SK-N-SH treated with all-trans-retinoic acid at 6 μM for 48 hours (cell line): ENCODE data around the gene TBC1D22B.

ENCODE experiments used
- ATAC-seq: fragments of 200-7000 bp; cut with Tn5 transposase; 3 replicates; pipeline ENCODE4 v1.9.1; 2020; ENCODE audit warnings: mild to moderate bottlenecking, moderate library complexity
- ARNTL ChIP-seq: fragments of 450-650 bp; formaldehyde crosslinking; IDR thresholded peaks from 2 replicates; pipeline ENCODE4 v1.5.0; 2020; ENCODE audit warnings: low read depth, mild to moderate bottlenecking, moderate library complexity, borderline replicate concordance
- BACH2 ChIP-seq: fragments of 250-450 bp; sonication (Bioruptor Pico); IDR thresholded peaks from 2 replicates; pipeline ENCODE4 v1.9.0; 2021; ENCODE audit warnings: mild to moderate bottlenecking, borderline replicate concordance
- CREB5 ChIP-seq: fragments of 250-450 bp; sonication (Bioruptor Pico); IDR thresholded peaks from 2 replicates; pipeline ENCODE4 v1.5.1; 2020; ENCODE audit warnings: low read depth, mild to moderate bottlenecking, moderate library complexity
- CSDC2 ChIP-seq: fragments of 250-450 bp; sonication (Bioruptor Pico); IDR thresholded peaks from 2 replicates; pipeline ENCODE4 v1.5.0; 2020; ENCODE audit warnings: mild to moderate bottlenecking, moderate library complexity
- ESRRG ChIP-seq: fragments of 250-450 bp; sonication (Bioruptor Pico); IDR thresholded peaks from 2 replicates; pipeline ENCODE4 v1.6.1; 2021; ENCODE audit warnings: mild to moderate bottlenecking
- ISL1 ChIP-seq: fragments of 250-450 bp; sonication (Bioruptor Pico); IDR thresholded peaks from 2 replicates; pipeline ENCODE4 v2.1.2; 2022; ENCODE audit warnings: mild to moderate bottlenecking, moderate library complexity
- OSR1 ChIP-seq: fragments of 250-450 bp; sonication (Bioruptor Pico); IDR thresholded peaks from 2 replicates; pipeline ENCODE4 v1.8.0; 2022; ENCODE audit warnings: moderate library complexity, mild to moderate bottlenecking, inconsistent platforms
- PATZ1 ChIP-seq: fragments of 250-450 bp; sonication (Bioruptor Pico); IDR thresholded peaks from 2 replicates; pipeline ENCODE4 v1.8.0; 2020; ENCODE audit warnings: mild to moderate bottlenecking, moderate library complexity, borderline replicate concordance
- POU6F1 ChIP-seq: fragments of 250-450 bp; sonication (Bioruptor Pico); IDR thresholded peaks from 2 replicates; pipeline ENCODE4 v1.8.0; 2021; ENCODE audit warnings: low read depth, mild to moderate bottlenecking, moderate library complexity, borderline replicate concordance
- PPARA ChIP-seq: fragments of 250-450 bp; sonication (Bioruptor Pico); IDR thresholded peaks from 2 replicates; pipeline ENCODE4 v1.5.0; 2020; ENCODE audit warnings: mild to moderate bottlenecking, borderline replicate concordance
- RARB ChIP-seq: fragments of 250-450 bp; sonication (Bioruptor Pico); IDR thresholded peaks from 2 replicates; pipeline ENCODE4 v1.8.0; 2021; ENCODE audit warnings: mild to moderate bottlenecking, moderate library complexity
- TCF4 ChIP-seq: fragments of 250-450 bp; sonication (Bioruptor Pico); IDR thresholded peaks from 2 replicates; pipeline ENCODE4 v1.8.0; 2021; ENCODE audit warnings: mild to moderate bottlenecking, moderate library complexity, borderline replicate concordance
- TOX ChIP-seq: fragments of 250-450 bp; sonication (Bioruptor Pico); IDR thresholded peaks from 2 replicates; pipeline ENCODE4 v1.8.0; 2021; ENCODE audit warnings: mild to moderate bottlenecking, moderate library complexity, borderline replicate concordance
- TSHZ2 ChIP-seq: fragments of 250-450 bp; sonication (Bioruptor Pico); IDR thresholded peaks from 2 replicates; pipeline ENCODE4 v1.5.0; 2020; ENCODE audit warnings: mild to moderate bottlenecking, moderate library complexity
- ZC3H10 ChIP-seq: fragments of 250-450 bp; sonication (Bioruptor Pico); IDR thresholded peaks from 2 replicates; pipeline ENCODE4 v1.5.1; 2021; ENCODE audit warnings: mild to moderate bottlenecking, moderate library complexity
- ZFP3 ChIP-seq: fragments of 250-450 bp; sonication (Bioruptor Pico); IDR thresholded peaks from 2 replicates; pipeline ENCODE4 v1.5.0; 2020; ENCODE audit warnings: mild to moderate bottlenecking, moderate library complexity
- ZFP30 ChIP-seq: fragments of 450-650 bp; formaldehyde crosslinking; IDR thresholded peaks from 2 replicates; pipeline ENCODE4 v1.5.0; 2022; ENCODE audit warnings: mild to moderate bottlenecking, moderate library complexity
- ZNF565 ChIP-seq: fragments of 450-650 bp; formaldehyde crosslinking; conservative IDR thresholded peaks from 2 replicates; pipeline ENCODE4 v1.5.0; 2020; ENCODE audit warnings: low read depth, mild to moderate bottlenecking, moderate library complexity
- ZNF8 ChIP-seq: fragments of 450-650 bp; formaldehyde crosslinking; IDR thresholded peaks from 2 replicates; pipeline ENCODE4 v1.5.0; 2020; ENCODE audit warnings: mild to moderate bottlenecking, moderate library complexity

TBC1D22B gene

GRCh38 chr6:37233541-37233940 lies 24.0 kb upstream of the TBC1D22B start:
- TF ChIP-seq ARNTL (CRISPR knock-in tag): no peak
- TF ChIP-seq ZC3H10 (CRISPR knock-in tag): no peak
- no peak for TF ChIP-seq CSDC2 (CRISPR knock-in tag)
- no peak for TF ChIP-seq ZNF565 (CRISPR knock-in tag)
- TF ChIP-seq ISL1 (CRISPR knock-in tag): no peak
- no peak for TF ChIP-seq ZFP3 (CRISPR knock-in tag)
- no peak for TF ChIP-seq POU6F1 (CRISPR knock-in tag)
- no peak for TF ChIP-seq CREB5
- TF ChIP-seq RARB (CRISPR knock-in tag): no peak
- TF ChIP-seq OSR1 (CRISPR knock-in tag): no peak
- no peak for TF ChIP-seq TSHZ2 (CRISPR knock-in tag)
- TF ChIP-seq PATZ1 (CRISPR knock-in tag): no peak
- no peak for TF ChIP-seq ZFP30 (CRISPR knock-in tag)
- TF ChIP-seq BACH2 (CRISPR knock-in tag): no peak
- TF ChIP-seq PPARA (CRISPR knock-in tag): no peak
- no peak for TF ChIP-seq ESRRG
- TF ChIP-seq, all 23 proteins: peak for 0
- ATAC-seq: no peak

GRCh38 chr6:37236921-37237320 lies 20.7 kb upstream of the TBC1D22B start:
- ATAC-seq: no peak
- TF ChIP-seq ZNF565 (CRISPR knock-in tag) (no peak), ARNTL (CRISPR knock-in tag) (no peak), TOX (CRISPR knock-in tag) (no peak), ISL1 (CRISPR knock-in tag) (no peak), ESRRG (no peak), TSHZ2 (CRISPR knock-in tag) (no peak), ZNF8 (CRISPR knock-in tag) (no peak)
- TF ChIP-seq, all 23 proteins: peak for 0

GRCh38 chr6:37237789-37238188 lies 19.8 kb upstream of the TBC1D22B start:
- ATAC-seq: no peak

More at GRCh38 chr6:37237789-37238188, 19.8 kb upstream of the TBC1D22B start:
- TF ChIP-seq CSDC2 (CRISPR knock-in tag): no peak
- no peak for TF ChIP-seq ARNTL (CRISPR knock-in tag)
- no peak for TF ChIP-seq TCF4 (CRISPR knock-in tag)
- no peak for TF ChIP-seq ZFP30 (CRISPR knock-in tag)
- TF ChIP-seq ZC3H10 (CRISPR knock-in tag): no peak
- no peak for TF ChIP-seq ZNF8 (CRISPR knock-in tag)
- no peak for TF ChIP-seq ESRRG
